GM12875 (cell line): ENCODE measurements around the gene KIF20B.

ENCODE experiments used
- H3K4me3 ChIP-seq: one replicate; pipeline ENCODE4 v1.5.1; 2011; ENCODE audit warnings: low read depth, low read length, control low read depth
- CTCF ChIP-seq: IDR thresholded peaks from 2 replicates; pipeline ENCODE4 v1.5.1; 2011; ENCODE audit warnings: low read depth, mild to moderate bottlenecking, control low read depth, inconsistent platforms, low read length, moderate library complexity, borderline replicate concordance; ENCODE audit not compliant: insufficient read depth

Gene KIF20B

GRCh38 chr10:89669985-89670384, 31.4 kb upstream of the KIF20B start:
- TF ChIP-seq CTCF, result no peak
- H3K4me3 ChIP-seq, result no peak overlapping the region

GRCh38 chr10:89670926-89671325, 30.5 kb upstream of the KIF20B start:
- no peak overlapping the region for H3K4me3 ChIP-seq
- no peak for TF ChIP-seq CTCF

GRCh38 chr10:89677341-89677740, 24.0 kb upstream of the KIF20B start:
- no peak for TF ChIP-seq CTCF
- H3K4me3 ChIP-seq, result no peak overlapping the region

- TF ChIP-seq CTCF, result no peak
- H3K4me3 ChIP-seq, result no peak overlapping the region
Measured at GRCh38 chr10:89679986-89680385, 21.4 kb upstream of the KIF20B start.

- no peak overlapping the region for H3K4me3 ChIP-seq
- no peak for TF ChIP-seq CTCF
Measured at GRCh38 chr10:89683883-89684282, 17.5 kb upstream of the KIF20B start.

- no peak for TF ChIP-seq CTCF
- H3K4me3 ChIP-seq, result no peak overlapping the region
Measured at GRCh38 chr10:89684604-89685003, 16.8 kb upstream of the KIF20B start.

GRCh38 chr10:89685936-89686335, 15.5 kb upstream of the KIF20B start:
- TF ChIP-seq CTCF, result no peak

More at GRCh38 chr10:89685936-89686335, 15.5 kb upstream of the KIF20B start:
- no peak overlapping the region for H3K4me3 ChIP-seq
